H9 (cell line): ENCODE measurements around the gene NSUN6. TPM values are rescaled to one million over a fixed set of nuclear protein-coding genes. Genes with fewer than 3 reads are reported as not detected.

Source experiments
- DNase-seq: peaks from one replicate; pipeline ENCODE4 v3.0.0-alpha.2; 2017
- H2AFZ ChIP-seq: one replicate; pipeline ENCODE4 v1.6.1; 2013; ENCODE audit warnings: mild to moderate bottlenecking, low read length, control low read depth, moderate library complexity
- H2AK5ac ChIP-seq: 2 replicates; pipeline ENCODE4 v1.6.1; 2013; ENCODE audit warnings: low read length, control low read depth, mixed read lengths; ENCODE audit not compliant: insufficient read length
- H2BK120ac ChIP-seq: one replicate; pipeline ENCODE4 v1.6.1; 2013; ENCODE audit warnings: low read depth, mild to moderate bottlenecking, low read length, control low read depth, inconsistent platforms; ENCODE audit not compliant: poor library complexity, severe bottlenecking
- H2BK12ac ChIP-seq: 2 replicates; pipeline ENCODE4 v1.6.1; 2013; ENCODE audit warnings: low read length, control low read depth, mixed read lengths, low read depth; ENCODE audit not compliant: insufficient read length
- H2BK15ac ChIP-seq: 2 replicates; pipeline ENCODE4 v1.6.1; 2013; ENCODE audit warnings: low read depth, low read length, control low read depth
- H2BK20ac ChIP-seq: one replicate; pipeline ENCODE4 v1.6.1; 2013; ENCODE audit warnings: low read depth, mild to moderate bottlenecking, low read length, control low read depth, inconsistent platforms; ENCODE audit not compliant: poor library complexity, severe bottlenecking
- H2BK5ac ChIP-seq: 2 replicates; pipeline ENCODE4 v1.6.1; 2013; ENCODE audit warnings: low read length, control low read depth, mixed read lengths; ENCODE audit not compliant: insufficient read length
- H3K14ac ChIP-seq: 2 replicates; pipeline ENCODE4 v1.6.1; 2013; ENCODE audit warnings: low read length, control low read depth; ENCODE audit not compliant: insufficient read depth
- H3K18ac ChIP-seq: 2 replicates; pipeline ENCODE4 v1.6.1; 2013; ENCODE audit warnings: low read depth, mild to moderate bottlenecking, mixed read lengths, low read length, control low read depth; ENCODE audit not compliant: insufficient read length
- H3K23ac ChIP-seq: 2 replicates; pipeline ENCODE4 v1.6.1; 2013; ENCODE audit warnings: low read length, control low read depth, mixed read lengths, low read depth; ENCODE audit not compliant: insufficient read length
- H3K23me2 ChIP-seq: 2 replicates; pipeline ENCODE4 v1.6.1; 2013; ENCODE audit warnings: low read depth, mild to moderate bottlenecking, mixed read lengths, low read length, control low read depth; ENCODE audit not compliant: insufficient read length, poor library complexity, severe bottlenecking
- H3K27ac ChIP-seq: 2 replicates; pipeline ENCODE4 v1.5.1; 2013; ENCODE audit warnings: low read length, control low read depth, mixed read lengths, low read depth; ENCODE audit not compliant: insufficient read length
- H3K27me3 ChIP-seq: 2 replicates; pipeline ENCODE4 v1.6.1; 2013; ENCODE audit warnings: low read length, control low read depth, inconsistent platforms; ENCODE audit not compliant: insufficient read depth
- H3K4ac ChIP-seq: 2 replicates; pipeline ENCODE4 v1.6.1; 2013; ENCODE audit warnings: low read depth, mild to moderate bottlenecking, control low read depth, inconsistent platforms, low read length, moderate library complexity
- H3K4me1 ChIP-seq: 2 replicates; pipeline ENCODE4 v1.6.1; 2013; ENCODE audit warnings: low read length, control low read depth, inconsistent platforms; ENCODE audit not compliant: insufficient read depth
- H3K4me2 ChIP-seq: 2 replicates; pipeline ENCODE4 v1.6.1; 2013; ENCODE audit warnings: low read length, control low read depth, mixed read lengths; ENCODE audit not compliant: insufficient read length, insufficient read depth
- H3K56ac ChIP-seq: 2 replicates; pipeline ENCODE4 v1.6.1; 2013; ENCODE audit warnings: low read depth, mild to moderate bottlenecking, mixed read lengths, low read length, control low read depth; ENCODE audit not compliant: insufficient read length
- H3K79me1 ChIP-seq: 2 replicates; pipeline ENCODE4 v1.6.1; 2013; ENCODE audit warnings: low read depth, mild to moderate bottlenecking, moderate library complexity, low read length, control low read depth, inconsistent platforms; ENCODE audit not compliant: insufficient read depth, poor library complexity, severe bottlenecking
- H3K79me2 ChIP-seq: 2 replicates; pipeline ENCODE4 v1.6.1; 2013; ENCODE audit warnings: low read length, control low read depth, inconsistent platforms; ENCODE audit not compliant: insufficient read depth
- H3K9ac ChIP-seq: 2 replicates; pipeline ENCODE4 v1.6.1; 2013; ENCODE audit warnings: low read length, control low read depth, mixed read lengths; ENCODE audit not compliant: insufficient read length; ENCODE audit errors: extremely low read depth
- H3K9me3 ChIP-seq: one replicate; pipeline ENCODE4 v1.6.1; 2013; ENCODE audit warnings: low read depth, low read length, inconsistent platforms; ENCODE audit not compliant: control insufficient read depth
- H3T11ph ChIP-seq: one replicate; pipeline ENCODE4 v1.6.1; 2013; ENCODE audit warnings: mild to moderate bottlenecking, low read length, control low read depth, inconsistent platforms
- H4K20me1 ChIP-seq: one replicate; pipeline ENCODE4 v1.6.1; 2013; ENCODE audit not compliant: control insufficient read depth, insufficient read length, insufficient read depth
- H4K5ac ChIP-seq: 2 replicates; pipeline ENCODE4 v1.6.1; 2013; ENCODE audit warnings: low read depth, mild to moderate bottlenecking, mixed read lengths, low read length, control low read depth; ENCODE audit not compliant: insufficient read length
- H4K8ac ChIP-seq: replicated peaks from 2 replicates; pipeline ENCODE4 v1.6.1; 2013; ENCODE audit warnings: low read length, control low read depth, mixed read lengths, low read depth; ENCODE audit not compliant: insufficient read length
- H4K91ac ChIP-seq: 2 replicates; pipeline ENCODE4 v1.6.1; 2013; ENCODE audit warnings: low read depth, mild to moderate bottlenecking, moderate library complexity, mixed read lengths, low read length, control low read depth; ENCODE audit not compliant: insufficient read length
- H3K27ac Mint-ChIP-seq, 3 experiments: 2 replicates in 2 of 3; 3 replicates in 1 of 3; pipeline ENCODE4 v1.8.0; 2020 to 2021; ENCODE audit warnings: mixed read lengths in 3 of 3, mild to moderate bottlenecking in 1 of 3, moderate library complexity in 1 of 3
- H3K27me3 Mint-ChIP-seq: 2 replicates; pipeline ENCODE4 v1.8.0; 2021; ENCODE audit warnings: low read depth, mild to moderate bottlenecking, moderate library complexity, mixed read lengths
- H3K36me3 Mint-ChIP-seq, 3 experiments: 2 replicates in 2 of 3; 3 replicates in 1 of 3; pipeline ENCODE4 v1.8.0; 2020 to 2021; ENCODE audit warnings: low read depth in 3 of 3, mixed read lengths in 3 of 3; ENCODE audit not compliant: insufficient read depth in 1 of 3
- H3K4me1 Mint-ChIP-seq, 2 experiments: 2 replicates each; pipeline ENCODE4 v1.8.0; 2020; ENCODE audit warnings: mixed read lengths in 2 of 2
- H3K4me3 Mint-ChIP-seq, 2 experiments: 2 replicates in 1 of 2; 3 replicates in 1 of 2; pipeline ENCODE4 v1.8.0; 2020 to 2021; ENCODE audit warnings: mild to moderate bottlenecking in 2 of 2, mixed read lengths in 2 of 2, moderate library complexity in 1 of 2
- H3K9me3 Mint-ChIP-seq, 2 experiments: 2 replicates in 1 of 2; 3 replicates in 1 of 2; pipeline ENCODE4 v1.8.0; 2020; ENCODE audit warnings: mild to moderate bottlenecking in 2 of 2, mixed read lengths in 2 of 2, moderate library complexity in 1 of 2
- WGBS: extraction: QIAGEN DNeasy Blood & Tissue Kit; methylation state at CpG from one replicate; pipeline ENCODE4 v1.1.7; 2013; ENCODE audit warnings: missing lambda C conversion rate, low lambda C conversion rate, mixed read lengths; ENCODE audit not compliant: insufficient read length; ENCODE audit errors: extremely low coverage; 5-methylcytosine and 5-hydroxymethylcytosine counted together
- total RNA-seq: library from RNA; stranded (reverse); gene quantifications from 2 replicates; pipeline ENCODE4 v1.2.1, GENCODE V29; 2021
- TF ChIP-seq, protein P1 (sequence below): fragments of 200-600 bp; sonication (generic); conservative IDR thresholded peaks from 3 replicates; pipeline ENCODE4 v1.8.0; 2021; ENCODE audit warnings: antibody characterized with exemption, mild to moderate bottlenecking

Gene NSUN6
- total RNA-seq, 1 experiment from 2014 or later = 11.9 TPM

DNA sequence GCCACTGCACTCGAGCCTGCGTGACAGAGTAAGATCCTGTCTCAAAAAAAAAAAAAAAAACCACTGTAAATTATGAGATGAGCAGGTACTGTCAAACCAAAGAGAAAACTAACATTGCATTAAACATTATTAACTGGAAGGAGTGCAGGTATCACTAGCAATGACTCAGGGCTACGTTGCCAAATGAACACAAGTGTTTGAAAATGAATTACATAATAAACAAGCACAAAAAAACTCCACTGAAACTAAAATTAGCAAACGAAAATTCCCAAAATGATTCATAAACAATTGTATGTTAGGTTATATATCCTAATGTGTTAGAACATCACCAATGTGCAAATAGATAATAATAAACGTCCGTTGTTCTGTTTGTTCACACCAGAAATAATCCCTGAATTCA lies 42.8 kb downstream of the NSUN6 start:
- Mint-ChIP-seq H3K27ac (no peak overlapping the region), H3K9me3 (no peaks in the 10 kb centered on the region), H3K36me3 (peaks cover 2 to 42% (median 22%) of the 10 kb centered on the region in 3 experiments; a peak in 6 of 7 replicates), H3K4me3 (no peak overlapping the region), H3K4me1 (peaks cover 0 to 5% of the 10 kb centered on the region in 2 experiments; a peak in 2 of 4 replicates), H3K27me3 (no peaks in the 10 kb centered on the region)
- Histone ChIP-seq H2BK120ac (no peak overlapping the region), H3K79me1 (no peaks in the 10 kb centered on the region), H4K8ac (no peak overlapping the region), H2BK15ac (no peak overlapping the region), H3K23me2 (no peaks in the 10 kb centered on the region), H4K20me1 (no peaks in the 10 kb centered on the region), H2BK5ac (no peak overlapping the region), H3K23ac (no peak overlapping the region), H3K4me2 (no peak overlapping the region), H3T11ph (no peak overlapping the region), H2BK20ac (no peak overlapping the region), H3K27ac (no peak overlapping the region), H3K79me2 (no peaks in the 10 kb centered on the region), H3K9me3 (no peaks in the 10 kb centered on the region), H3K18ac (no peak overlapping the region), H3K27me3 (no peaks in the 10 kb centered on the region), H3K4me1 (no peaks in the 10 kb centered on the region; the same call in 1 of the 2 replicates), H2AFZ (no peak overlapping the region), H4K91ac (no peak overlapping the region), H3K14ac (no peak overlapping the region), H3K9ac (no peak overlapping the region), H3K56ac (no peak overlapping the region), H3K4ac (no peak overlapping the region), H4K5ac (no peak overlapping the region), H2BK12ac (no peak overlapping the region), H2AK5ac (no peak overlapping the region)
- no peak for DNase-seq
- TF ChIP-seq, protein P1, sequence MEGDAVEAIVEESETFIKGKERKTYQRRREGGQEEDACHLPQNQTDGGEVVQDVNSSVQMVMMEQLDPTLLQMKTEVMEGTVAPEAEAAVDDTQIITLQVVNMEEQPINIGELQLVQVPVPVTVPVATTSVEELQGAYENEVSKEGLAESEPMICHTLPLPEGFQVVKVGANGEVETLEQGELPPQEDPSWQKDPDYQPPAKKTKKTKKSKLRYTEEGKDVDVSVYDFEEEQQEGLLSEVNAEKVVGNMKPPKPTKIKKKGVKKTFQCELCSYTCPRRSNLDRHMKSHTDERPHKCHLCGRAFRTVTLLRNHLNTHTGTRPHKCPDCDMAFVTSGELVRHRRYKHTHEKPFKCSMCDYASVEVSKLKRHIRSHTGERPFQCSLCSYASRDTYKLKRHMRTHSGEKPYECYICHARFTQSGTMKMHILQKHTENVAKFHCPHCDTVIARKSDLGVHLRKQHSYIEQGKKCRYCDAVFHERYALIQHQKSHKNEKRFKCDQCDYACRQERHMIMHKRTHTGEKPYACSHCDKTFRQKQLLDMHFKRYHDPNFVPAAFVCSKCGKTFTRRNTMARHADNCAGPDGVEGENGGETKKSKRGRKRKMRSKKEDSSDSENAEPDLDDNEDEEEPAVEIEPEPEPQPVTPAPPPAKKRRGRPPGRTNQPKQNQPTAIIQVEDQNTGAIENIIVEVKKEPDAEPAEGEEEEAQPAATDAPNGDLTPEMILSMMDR = no peak
- no CpG with 5 or more reads among the region's 6 CpGs for WGBS
